ENCODE data around the gene MRFAP1L1.

MRFAP1L1 gene

GRCh38 chr4:6716018-6716911 lies 6.6 kb upstream of the MRFAP1L1 start, which contains the start of gene BLOC1S4:
TSS of gene BLOC1S4 (plus strand) at chr4:6716174. CDS start at chr4:6716210, 36 bp downstream.
- peak; percentile 80 for DNase-seq (ENCODE audit: low read depth)

GRCh38 chr4:6715704-6716017 lies 6.0 kb upstream of the MRFAP1L1 start:
- no peak for DNase-seq (ENCODE audit: low read depth)

DNA sequence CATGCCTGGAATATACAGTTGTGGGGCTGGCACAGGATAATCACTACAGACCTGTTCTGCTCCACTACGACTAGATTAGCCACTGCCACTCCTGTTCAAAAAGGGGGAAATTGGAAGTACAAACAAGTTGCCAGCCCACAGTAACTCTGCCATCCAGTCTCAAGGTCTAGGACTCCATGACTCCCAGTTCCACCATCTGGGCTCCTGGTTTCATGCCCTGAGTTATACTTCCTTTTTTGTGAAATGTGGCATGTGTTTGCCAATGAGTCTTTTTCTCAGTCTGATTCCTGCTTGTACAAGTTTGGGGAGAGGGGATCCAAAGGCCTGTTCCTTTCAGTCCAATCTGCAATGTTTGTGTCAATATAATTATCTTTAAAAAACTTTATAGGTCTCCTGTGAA lies 5.3 kb upstream of the MRFAP1L1 start:
- no peak for DNase-seq (ENCODE audit: low read depth)

GRCh38 chr4:6710996-6711395 lies 1.3 kb upstream of the MRFAP1L1 start:
- no peak for DNase-seq (ENCODE audit: low read depth)

- DNase-seq (ENCODE audit: low read depth) = no peak
Observed at GRCh38 chr4:6710282-6710681, 617 bp upstream of the MRFAP1L1 start.

DNA sequence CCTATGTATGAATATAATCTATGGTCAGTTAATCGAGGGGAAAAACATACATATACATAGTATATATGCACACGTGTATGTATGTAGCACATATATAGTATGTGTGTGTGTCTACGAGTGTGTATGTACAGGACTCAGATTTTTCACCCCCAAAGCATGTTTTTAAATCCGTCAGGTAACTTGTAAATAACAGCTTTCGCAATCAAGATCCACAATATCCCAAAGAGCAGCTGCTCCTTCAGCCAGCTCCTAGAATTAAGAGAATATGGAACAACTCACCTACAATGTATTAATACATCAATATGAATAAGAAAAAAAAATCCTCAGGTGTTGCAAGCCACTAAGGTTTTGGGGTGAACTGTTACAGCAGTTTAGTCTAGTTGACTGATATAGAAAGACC lies 3.5 kb downstream of the MRFAP1L1 start:
- no peak for DNase-seq (ENCODE audit: low read depth)

DNA sequence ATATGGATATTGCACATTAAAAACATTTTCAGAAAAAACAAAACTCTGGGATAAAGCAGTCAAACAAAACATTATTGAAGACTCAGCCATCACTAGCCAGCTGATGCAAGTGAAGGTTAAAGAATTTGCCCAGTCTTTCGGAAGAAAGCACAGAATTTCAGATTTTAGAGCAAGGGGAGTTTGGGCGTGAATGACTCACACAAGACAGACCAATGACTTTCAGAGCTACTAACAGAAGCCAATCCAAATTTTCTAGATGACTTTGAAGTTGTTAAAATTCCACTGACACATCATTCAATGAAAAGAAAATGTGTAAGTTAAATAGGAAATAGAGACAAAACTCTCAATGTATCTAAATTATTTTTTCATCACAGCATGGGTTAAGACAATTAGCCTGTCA lies 4.0 kb downstream of the MRFAP1L1 start:
- no peak for DNase-seq (ENCODE audit: low read depth)

DNA sequence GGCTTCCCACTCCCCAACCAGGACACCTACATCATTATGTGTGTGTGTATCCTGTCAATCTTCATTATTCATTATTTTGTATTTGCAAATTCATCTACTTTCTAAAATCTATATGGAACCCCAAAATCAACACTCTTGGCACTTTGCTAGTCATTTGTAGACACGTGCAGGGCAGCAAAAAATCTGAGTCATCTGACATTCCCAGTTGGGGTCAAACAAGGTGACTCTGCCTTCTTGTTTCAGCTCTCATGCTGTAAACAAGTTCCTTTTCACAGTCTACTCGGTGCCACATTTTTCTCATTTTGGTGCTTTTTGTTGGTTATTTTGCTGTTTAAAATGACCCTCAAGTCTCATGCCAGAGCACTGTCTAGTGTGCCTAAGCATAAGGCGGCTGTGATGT lies 5.9 kb downstream of the MRFAP1L1 start:
- no peak for DNase-seq (ENCODE audit: low read depth)

- DNase-seq (ENCODE audit: low read depth) = no peak
Observed at GRCh38 chr4:6702761-6703160, 6.9 kb downstream of the MRFAP1L1 start.

- no peak for DNase-seq (ENCODE audit: low read depth)
Observed at GRCh38 chr4:6701371-6701770, 8.3 kb downstream of the MRFAP1L1 start.

DNA sequence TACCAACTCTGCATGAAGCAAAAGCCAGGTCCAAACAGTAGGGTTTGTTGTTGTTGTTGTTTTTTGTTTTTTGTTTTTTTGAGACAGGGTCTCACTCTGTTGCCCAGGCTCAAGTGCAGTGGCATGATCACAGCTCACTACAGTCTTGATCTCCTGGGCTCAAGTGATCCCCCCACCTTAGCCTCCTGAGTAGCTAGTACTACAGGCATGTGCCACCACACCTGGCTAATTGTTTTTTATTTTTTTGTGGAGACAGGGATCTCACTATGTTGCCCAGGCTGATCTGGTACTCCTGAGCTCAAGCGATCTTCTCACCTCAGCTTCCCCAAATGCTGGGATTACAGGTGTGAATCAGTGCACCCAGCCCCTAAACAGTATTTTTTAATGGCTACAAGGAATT lies 9.8 kb downstream of the MRFAP1L1 start:
- no peak for DNase-seq (ENCODE audit: low read depth)

DNA sequence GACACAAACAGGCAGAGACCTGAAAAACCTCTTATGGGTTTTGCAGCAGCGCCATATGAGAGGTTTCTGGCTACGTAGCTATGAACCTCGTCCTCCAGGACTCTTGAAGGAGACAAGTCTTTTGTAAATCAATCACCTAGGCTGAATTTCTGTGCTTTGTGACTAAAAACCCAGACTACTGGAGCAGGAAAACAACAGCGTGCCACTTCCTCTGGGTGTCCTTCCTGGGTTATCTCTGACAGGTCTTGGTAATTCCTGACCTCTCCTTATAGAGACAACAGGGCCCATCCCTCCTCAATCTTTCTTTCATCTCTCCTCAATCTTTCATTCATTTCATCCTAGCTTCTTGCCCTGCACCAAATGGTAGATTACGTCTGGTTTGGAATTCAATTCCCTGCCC lies 10.3 kb downstream of the MRFAP1L1 start:
- no peak for DNase-seq (ENCODE audit: low read depth)

DNA sequence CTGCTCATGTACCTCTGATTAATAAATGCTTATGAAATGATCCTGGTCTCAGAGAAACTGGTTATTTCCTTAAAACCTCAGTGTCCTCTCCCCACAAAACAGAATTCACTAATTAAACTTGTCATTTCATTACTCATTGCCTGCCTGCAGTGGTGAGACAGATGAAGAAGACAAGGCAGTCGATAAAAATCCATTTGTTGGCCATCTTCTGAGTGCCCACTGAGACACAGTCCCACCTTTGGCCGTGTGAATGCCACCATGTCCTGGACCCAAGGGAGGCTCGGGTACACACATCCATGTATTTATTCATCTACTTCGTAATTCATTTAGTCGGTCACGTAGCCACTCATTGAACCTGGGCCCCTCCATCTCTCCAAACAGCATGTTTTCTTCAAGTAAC lies 12.5 kb downstream of the MRFAP1L1 start:
- DNase-seq (ENCODE audit: low read depth) = no peak

DNA sequence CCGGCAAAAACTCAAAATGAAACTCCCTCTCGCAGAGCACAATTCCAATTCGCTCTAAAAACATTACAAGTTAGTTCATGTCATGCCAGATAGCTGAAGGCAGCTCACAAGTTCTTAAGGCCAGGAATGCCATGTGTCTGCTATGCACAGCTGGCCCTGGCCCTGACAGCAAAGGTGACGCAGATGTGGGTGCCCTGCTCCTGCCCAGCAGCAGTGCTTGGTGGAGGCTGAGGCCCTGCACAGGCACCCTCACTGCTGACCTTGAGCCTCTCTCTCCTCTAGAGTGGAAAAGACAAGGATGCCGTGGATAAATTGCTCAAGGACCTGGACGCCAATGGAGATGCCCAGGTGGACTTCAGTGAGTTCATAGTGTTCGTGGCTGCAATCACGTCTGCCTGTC lies 13.1 kb downstream of the MRFAP1L1 start:
- no peak for DNase-seq (ENCODE audit: low read depth)

DNA sequence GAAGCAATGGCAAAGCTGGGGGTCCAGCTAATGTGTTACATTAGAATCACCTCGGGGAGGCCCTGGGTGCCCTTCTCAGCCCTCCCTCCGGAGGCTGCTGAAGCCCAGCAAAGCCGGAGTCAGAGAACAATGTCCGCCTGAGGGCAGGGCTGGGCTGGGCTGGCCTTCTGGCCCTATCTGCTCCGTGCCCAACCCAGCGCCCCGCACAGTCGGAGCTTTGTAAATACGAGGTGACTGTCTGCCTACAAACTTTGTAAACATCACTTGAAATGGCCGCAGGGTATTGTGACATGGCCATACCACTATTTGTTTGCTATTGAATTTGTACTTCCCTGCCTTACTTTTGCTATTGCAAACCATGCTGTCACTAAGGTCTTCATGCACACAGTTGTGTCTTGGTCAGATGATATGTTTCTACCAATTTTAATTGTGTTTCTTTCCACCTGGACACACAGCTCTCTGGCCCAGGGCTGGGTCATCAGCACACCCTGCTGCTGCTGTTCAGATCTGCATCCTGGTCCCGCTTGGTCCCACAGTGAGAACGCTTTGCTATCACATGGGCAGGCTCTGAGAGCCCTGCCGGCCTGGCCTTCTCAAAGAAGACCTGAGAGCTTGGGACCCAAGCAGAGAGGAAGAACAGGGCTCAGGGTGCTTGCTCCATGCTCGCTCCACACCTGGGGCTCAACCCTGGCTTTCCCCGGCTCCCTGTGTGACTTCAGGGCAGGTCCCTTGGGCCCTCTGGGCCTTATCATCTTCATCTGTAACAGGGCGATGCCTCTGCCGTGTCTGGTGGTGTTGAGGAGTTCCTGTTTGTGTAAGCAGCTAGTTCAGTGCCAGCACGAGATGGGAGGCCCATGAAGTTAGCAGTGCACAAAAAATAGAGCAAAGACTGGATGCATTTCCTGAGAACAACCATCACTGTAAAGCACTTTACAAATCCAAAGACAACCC lies 13.7 kb downstream of the MRFAP1L1 start:
- DNase-seq (ENCODE audit: low read depth) = peak; percentile 42

DNA sequence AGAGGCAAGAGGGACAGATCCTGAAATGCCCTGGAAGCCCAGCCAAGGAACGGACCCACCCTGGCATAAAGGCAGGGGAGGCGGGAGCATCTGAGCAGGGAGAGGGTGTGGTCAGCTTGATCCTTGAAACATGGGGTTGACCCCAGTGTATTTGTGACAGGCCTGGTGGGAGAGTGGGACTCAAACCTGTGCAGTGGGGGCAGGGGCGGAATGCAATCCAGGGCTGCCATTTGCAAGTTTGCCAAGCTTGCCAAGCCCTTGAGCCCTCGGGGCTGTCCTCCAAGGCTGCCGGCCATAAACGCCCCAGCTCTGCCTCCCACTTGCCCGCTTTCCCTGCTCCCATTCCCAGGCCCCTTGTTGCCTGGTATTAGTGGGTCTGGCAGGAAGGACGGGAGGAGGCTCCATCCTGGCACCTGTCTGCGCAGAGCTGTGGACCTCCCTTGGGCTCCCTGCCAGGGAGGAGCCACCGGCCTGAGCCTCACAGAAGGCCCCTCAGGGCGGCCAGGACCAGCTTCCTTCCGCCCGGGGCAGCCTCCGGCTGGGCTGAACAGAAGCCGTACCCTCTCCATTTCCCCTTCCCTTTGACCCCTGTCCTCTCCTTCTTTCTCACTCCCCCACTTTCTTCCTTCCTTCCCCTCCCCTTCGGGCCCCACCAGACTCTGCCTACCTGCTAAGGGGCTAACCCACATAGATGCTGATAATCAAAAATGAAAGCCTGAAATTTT lies 15.3 kb downstream of the MRFAP1L1 start:
- DNase-seq (ENCODE audit: low read depth) = no peak

GRCh38 chr4:6693231-6694176 lies 16.2 kb downstream of the MRFAP1L1 start, which contains the start of gene S100P:
TSS of gene S100P (plus strand) at chr4:6693878. CDS start at chr4:6693933, 55 bp downstream.
- DNase-seq (ENCODE audit: low read depth) = no peak

- no peak for DNase-seq (ENCODE audit: low read depth)
Observed at GRCh38 chr4:6692806-6693205, 16.9 kb downstream of the MRFAP1L1 start.

GRCh38 chr4:6692379-6692778 lies 17.3 kb downstream of the MRFAP1L1 start:
- no peak for DNase-seq (ENCODE audit: low read depth)

- DNase-seq (ENCODE audit: low read depth) = no peak
Observed at GRCh38 chr4:6689506-6689960, 20.1 kb downstream of the MRFAP1L1 start.

Measured in activated gamma-delta T cell treated with anti-CD3 and anti-CD28 coated beads, Interleukin-2, amount 50 U/mL, for 16 hours (primary cell).